GM23338 (cell line): Measurements from ENCODE around the gene DTX4. TPM values are rescaled to one million over a fixed set of nuclear protein-coding genes. Genes with fewer than 3 reads are reported as not detected.

Source experiments
- ATAC-seq: fragments of 200-7000 bp; cut with Tn5 transposase; 3 replicates; pipeline ENCODE4 v1.9.1; 2020
- DNase-seq: peaks from one replicate; pipeline ENCODE4 v3.0.0-alpha.2; 2015; ENCODE audit warnings: low spot score
- H2AFZ ChIP-seq: fragments of 200-600 bp; sonication (generic); 2 replicates; pipeline ENCODE4 v1.8.0; 2016; ENCODE audit warnings: antibody characterized with exemption, mild to moderate bottlenecking, moderate library complexity
- H3F3A ChIP-seq: fragments of 200-600 bp; sonication (generic); replicated peaks from 2 replicates; pipeline ENCODE4 v1.8.0; 2017; ENCODE audit warnings: antibody characterized with exemption, mixed run types, low read depth
- H3K27ac ChIP-seq: fragments of 200-600 bp; sonication (generic); 2 replicates; pipeline ENCODE4 v1.6.1; 2016; ENCODE audit warnings: low read depth
- H3K27me3 ChIP-seq: fragments of 200-600 bp; sonication (generic); 2 replicates; pipeline ENCODE4 v1.8.0; 2016; ENCODE audit warnings: mild to moderate bottlenecking, mixed run types, moderate library complexity; ENCODE audit not compliant: insufficient read depth
- H3K36me3 ChIP-seq: fragments of 200-600 bp; sonication (generic); 2 replicates; pipeline ENCODE4 v1.8.0; 2016; ENCODE audit warnings: mild to moderate bottlenecking; ENCODE audit not compliant: insufficient read depth
- H3K4me1 ChIP-seq: fragments of 200-600 bp; sonication (generic); 2 replicates; pipeline ENCODE4 v1.8.0; 2016; ENCODE audit warnings: mild to moderate bottlenecking, moderate library complexity; ENCODE audit not compliant: insufficient read depth
- H3K4me2 ChIP-seq: fragments of 200-600 bp; sonication (generic); 2 replicates; pipeline ENCODE4 v1.7.1; 2017; ENCODE audit warnings: mixed run types
- H3K4me3 ChIP-seq: fragments of 200-600 bp; sonication (generic); 2 replicates; pipeline ENCODE4 v1.6.1; 2016; ENCODE audit warnings: mixed run types
- H3K79me2 ChIP-seq: fragments of 200-600 bp; sonication (generic); replicated peaks from 2 replicates; pipeline ENCODE4 v1.8.0; 2017; ENCODE audit warnings: mild to moderate bottlenecking; ENCODE audit not compliant: insufficient read depth
- H3K9me2 ChIP-seq: fragments of 200-600 bp; sonication (generic); 2 replicates; pipeline ENCODE4 v1.8.0; 2017; ENCODE audit not compliant: insufficient read depth
- H4K20me1 ChIP-seq: fragments of 200-600 bp; sonication (generic); replicated peaks from 2 replicates; pipeline ENCODE4 v1.8.0; 2017; ENCODE audit warnings: mild to moderate bottlenecking; ENCODE audit not compliant: insufficient read depth
- H3K27ac Mint-ChIP-seq: 2 replicates; pipeline ENCODE4 v1.8.0; 2020; ENCODE audit warnings: inconsistent platforms, mild to moderate bottlenecking, moderate library complexity, mixed read lengths
- H3K27me3 Mint-ChIP-seq: 3 replicates; pipeline ENCODE4 v1.8.0; 2022; ENCODE audit warnings: low read depth, mild to moderate bottlenecking, moderate library complexity, mixed read lengths, inconsistent platforms; ENCODE audit not compliant: insufficient read depth, poor library complexity
- H3K36me3 Mint-ChIP-seq: 3 replicates; pipeline ENCODE4 v1.8.0; 2021; ENCODE audit warnings: low read depth, mild to moderate bottlenecking, inconsistent platforms, moderate library complexity, mixed read lengths
- H3K4me1 Mint-ChIP-seq: 3 replicates; pipeline ENCODE4 v1.8.0; 2020; ENCODE audit warnings: mild to moderate bottlenecking, inconsistent platforms, mixed read lengths
- H3K4me3 Mint-ChIP-seq: 3 replicates; pipeline ENCODE4 v1.8.0; 2021; ENCODE audit warnings: moderate library complexity, mild to moderate bottlenecking, inconsistent platforms, mixed read lengths
- H3K9me3 Mint-ChIP-seq: 3 replicates; pipeline ENCODE4 v1.8.0; 2020; ENCODE audit warnings: moderate library complexity, mild to moderate bottlenecking, inconsistent platforms, mixed read lengths
- CREB1 ChIP-seq: fragments of 250-450 bp; sonication (Bioruptor Pico); IDR thresholded peaks from 2 replicates; pipeline ENCODE4 v1.5.0; 2020; ENCODE audit warnings: low read depth, mild to moderate bottlenecking, moderate library complexity
- CTCF ChIP-seq, 2 experiments: fragments of 200-600 bp in 1 of 2; sonication (generic) in 1 of 2; conservative IDR thresholded peaks; 2 replicates each; pipeline versions ENCODE4 v1.5.1 to v1.6.1; 2016 to 2017; ENCODE audit warnings: antibody characterized with exemption in 2 of 2, low read depth in 2 of 2, mild to moderate bottlenecking in 2 of 2, moderate library complexity in 1 of 2
- ETS1 ChIP-seq: IDR thresholded peaks from 2 replicates; pipeline ENCODE4 v1.6.1; 2016; ENCODE audit warnings: antibody characterized with exemption
- EZH2 ChIP-seq: fragments of 200-600 bp; sonication (generic); IDR thresholded peaks from one replicate; pipeline ENCODE4 v1.8.0; 2017; ENCODE audit warnings: antibody characterized with exemption, mild to moderate bottlenecking, low read depth; ENCODE audit not compliant: unreplicated experiment
- JUNB ChIP-seq: IDR thresholded peaks from one replicate; pipeline ENCODE4 v1.6.1; 2016; ENCODE audit warnings: antibody characterized with exemption; ENCODE audit not compliant: unreplicated experiment
- NANOG ChIP-seq: IDR thresholded peaks from 2 replicates; pipeline ENCODE4 v1.6.1; 2016; ENCODE audit warnings: antibody characterized with exemption, borderline replicate concordance
- POLR2AphosphoS5 ChIP-seq: IDR thresholded peaks from 2 replicates; pipeline ENCODE4 v1.6.1; 2016; ENCODE audit warnings: antibody characterized with exemption, low read depth
- STAT1 ChIP-seq: IDR thresholded peaks from one replicate; pipeline ENCODE4 v1.6.1; 2016; ENCODE audit warnings: antibody characterized with exemption; ENCODE audit not compliant: unreplicated experiment
- ZNF331 ChIP-seq: fragments of 250-450 bp; sonication (Bioruptor Pico); IDR thresholded peaks from 2 replicates; pipeline ENCODE4 v1.5.0; 2020; ENCODE audit warnings: low read depth, mild to moderate bottlenecking, moderate library complexity
- polyA plus RNA-seq: library from polyadenylated mRNA; unstranded; fragments of >200 nt; fragmentation: Nextera tagmentation; extraction: Ambion mirVana; gene quantifications from 2 replicates; pipeline ENCODE4 v1.2.1, GENCODE V29; 2016
- total RNA-seq: library from RNA; depleted of rRNA; stranded (reverse); fragments of >200 nt; shearing (Covaris generic); gene quantifications from 2 replicates; pipeline ENCODE4 v1.2.3, GENCODE V29; 2014

DTX4 gene
- total and polyA plus RNA-seq, 2 experiments from 2014 or later: 4.2 to 14.7 TPM

GRCh38 chr11:59157433-59157832 is 14.5 kb upstream of the DTX4 start (continued):
- TF ChIP-seq CTCF (conservative IDR thresholded peaks at IDR 0.05; ENCODE audit: low read depth in 2 of 2) (no peak), ZNF331 (CRISPR knock-in tag) (no peak)

GRCh38 chr11:59158206-59159068 is 13.5 kb upstream of the DTX4 start:
- Histone ChIP-seq H3K9me2 (no peaks in the 10 kb centered on the region), H3K4me1 (no peaks in the 10 kb centered on the region), H3K36me3 (no peaks in the 10 kb centered on the region), H3K27me3 (no peaks in the 10 kb centered on the region), H3F3A (no peaks in the 10 kb centered on the region), H3K4me3 (no peak overlapping the region), H2AFZ (peak overlapping the region; percentile 73), H3K79me2 (no peaks in the 10 kb centered on the region), H4K20me1 (no peaks in the 10 kb centered on the region), H3K27ac (no peak overlapping the region), H3K4me2 (no peak overlapping the region)
- peaks cover 5% of the 10 kb centered on the region; the same call in 2 of the 3 replicates for H3K4me1 Mint-ChIP-seq
- peak; percentile 96 for ATAC-seq
- 0 out of 3 replicates have a peak, but pooled peaks cover 2% of the 10 kb centered on the region for H3K9me3 Mint-ChIP-seq
- no peaks in the 10 kb centered on the region; the same call in 2 of the 3 replicates for H3K36me3 Mint-ChIP-seq
- peak; percentile 87 for DNase-seq
- peak; percentile 89 to 90 for TF ChIP-seq CTCF (conservative IDR thresholded peaks at IDR 0.05; ENCODE audit: low read depth in 2 of 2)
- TF ChIP-seq ETS1: no peak
- H3K27ac Mint-ChIP-seq: no peak overlapping the region; the same call in 1 of the 2 replicates
- H3K27me3 Mint-ChIP-seq: no peaks in the 10 kb centered on the region
- no peak overlapping the region for H3K4me3 Mint-ChIP-seq

GRCh38 chr11:59164028-59164427 is 7.9 kb upstream of the DTX4 start:
- Histone ChIP-seq H3K4me3 (no peak overlapping the region), H3K4me2 (no peak overlapping the region), H3F3A (no peaks in the 10 kb centered on the region), H2AFZ (no peak overlapping the region), H4K20me1 (no peaks in the 10 kb centered on the region), H3K27ac (no peak overlapping the region), H3K9me2 (no peaks in the 10 kb centered on the region), H3K36me3 (no peaks in the 10 kb centered on the region), H3K4me1 (no peaks in the 10 kb centered on the region), H3K27me3 (no peaks in the 10 kb centered on the region), H3K79me2 (no peaks in the 10 kb centered on the region)
- Mint-ChIP-seq H3K4me3 (no peak overlapping the region), H3K27ac (no peak overlapping the region), H3K27me3 (no peaks in the 10 kb centered on the region), H3K36me3 (no peaks in the 10 kb centered on the region), H3K9me3 (0 out of 3 replicates have a peak, but pooled peaks cover 2% of the 10 kb centered on the region), H3K4me1 (no peaks in the 10 kb centered on the region)
- no peak for DNase-seq
- TF ChIP-seq CREB1 (CRISPR knock-in tag): no peak
- no peak for TF ChIP-seq JUNB
- TF ChIP-seq POLR2AphosphoS5: no peak
- TF ChIP-seq EZH2: no peak
- TF ChIP-seq CTCF (conservative IDR thresholded peaks at IDR 0.05; ENCODE audit: low read depth in 2 of 2): no peak
- no peak for TF ChIP-seq NANOG
- no peak for TF ChIP-seq STAT1
- TF ChIP-seq ZNF331 (CRISPR knock-in tag): no peak
- no peak for ATAC-seq
